Measurements from ENCODE around the gene RALB.

GRCh38 chr2:120307482-120307881 is 54.8 kb downstream of the RALB start:
- TF ChIP-seq CTCF (IDR thresholded peaks at IDR 0.05; ENCODE audit: low read depth, low read length, poor library complexity, severe bottlenecking) (no peak), EZH2phosphoT487 (IDR thresholded peaks at IDR 0.05; ENCODE audit: borderline replicate concordance, low read length) (no peak)
